OCI-LY1 (cell line): ENCODE data around the gene CDC14B.

Source experiments
- CTCF ChIP-seq: fragments of 200-600 bp; sonication (generic), shearing (Covaris generic); IDR thresholded peaks from 2 replicates; pipeline ENCODE4 v1.5.1; 2017; ENCODE audit warnings: mild to moderate bottlenecking, antibody characterized with exemption, low read length, moderate library complexity, mixed read lengths
- EZH2 ChIP-seq: fragments of 200-600 bp; sonication (generic), shearing (Covaris generic); IDR thresholded peaks from 2 replicates; pipeline ENCODE4 v1.8.0; 2017; ENCODE audit warnings: borderline replicate concordance, mixed run types, mild to moderate bottlenecking, antibody characterized with exemption, low read length, moderate library complexity, mixed read lengths

GRCh38 chr9:96550659-96551058 is 69.0 kb downstream of the CDC14B start:
- TF ChIP-seq EZH2: no peak
- no peak for TF ChIP-seq CTCF
